22Rv1 (cell line): ENCODE results near the gene RNPEPL1.

Experiments
- ZFX ChIP-seq: fragments of 450-650 bp; IDR thresholded peaks from 2 replicates; pipeline ENCODE4 v1.6.1; 2017; ENCODE audit warnings: antibody characterized with exemption, borderline replicate concordance
- TF ChIP-seq, protein P1 (sequence below): fragments of 450-650 bp; IDR thresholded peaks from 2 replicates; pipeline ENCODE4 v1.5.1; 2017; ENCODE audit warnings: mild to moderate bottlenecking

GRCh38 chr2:240615396-240615795 lies 47.1 kb downstream of the RNPEPL1 start:
- TF ChIP-seq, protein P1, sequence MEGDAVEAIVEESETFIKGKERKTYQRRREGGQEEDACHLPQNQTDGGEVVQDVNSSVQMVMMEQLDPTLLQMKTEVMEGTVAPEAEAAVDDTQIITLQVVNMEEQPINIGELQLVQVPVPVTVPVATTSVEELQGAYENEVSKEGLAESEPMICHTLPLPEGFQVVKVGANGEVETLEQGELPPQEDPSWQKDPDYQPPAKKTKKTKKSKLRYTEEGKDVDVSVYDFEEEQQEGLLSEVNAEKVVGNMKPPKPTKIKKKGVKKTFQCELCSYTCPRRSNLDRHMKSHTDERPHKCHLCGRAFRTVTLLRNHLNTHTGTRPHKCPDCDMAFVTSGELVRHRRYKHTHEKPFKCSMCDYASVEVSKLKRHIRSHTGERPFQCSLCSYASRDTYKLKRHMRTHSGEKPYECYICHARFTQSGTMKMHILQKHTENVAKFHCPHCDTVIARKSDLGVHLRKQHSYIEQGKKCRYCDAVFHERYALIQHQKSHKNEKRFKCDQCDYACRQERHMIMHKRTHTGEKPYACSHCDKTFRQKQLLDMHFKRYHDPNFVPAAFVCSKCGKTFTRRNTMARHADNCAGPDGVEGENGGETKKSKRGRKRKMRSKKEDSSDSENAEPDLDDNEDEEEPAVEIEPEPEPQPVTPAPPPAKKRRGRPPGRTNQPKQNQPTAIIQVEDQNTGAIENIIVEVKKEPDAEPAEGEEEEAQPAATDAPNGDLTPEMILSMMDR: no peak
- no peak for TF ChIP-seq ZFX
